ENCODE results near the gene TRIM29.

TRIM29 gene

GRCh38 chr11:120102050-120102863 lies 35.7 kb downstream of the TRIM29 start:
- Histone ChIP-seq H3K36me3 (ENCODE audit: control insufficient read depth in 1 of 2, insufficient read depth in 2 of 2, low read length in 2 of 2) (no peaks in the 10 kb centered on the region), H3K4me1 (ENCODE audit: control insufficient read depth in 1 of 2, insufficient read depth in 2 of 2, low read length in 2 of 2) (no peaks in the 10 kb centered on the region), H3K27me3 (ENCODE audit: low read depth, low read length) (no peaks in the 10 kb centered on the region), H3K9me3 (ENCODE audit: control insufficient read depth in 1 of 2, low read length in 2 of 2) (no peaks in the 10 kb centered on the region), H3K4me3 (ENCODE audit: low read depth in 1 of 2, low read length in 2 of 2) (no peak overlapping the region), H3K27ac (ENCODE audit: low read length) (no peak overlapping the region)

- no peaks in the 10 kb centered on the region for H3K36me3 ChIP-seq (ENCODE audit: control insufficient read depth in 1 of 2, insufficient read depth in 2 of 2, low read length in 2 of 2)
- no peaks in the 10 kb centered on the region for H3K9me3 ChIP-seq (ENCODE audit: control insufficient read depth in 1 of 2, low read length in 2 of 2)
- H3K27ac ChIP-seq (ENCODE audit: low read length): no peak overlapping the region
- H3K4me3 ChIP-seq (ENCODE audit: low read depth in 1 of 2, low read length in 2 of 2): no peak overlapping the region
- no peaks in the 10 kb centered on the region for H3K4me1 ChIP-seq (ENCODE audit: control insufficient read depth in 1 of 2, insufficient read depth in 2 of 2, low read length in 2 of 2)
- no peaks in the 10 kb centered on the region for H3K27me3 ChIP-seq (ENCODE audit: low read depth, low read length)
Measured at GRCh38 chr11:120098503-120099020, 39.4 kb downstream of the TRIM29 start.

- Histone ChIP-seq H3K4me1 (ENCODE audit: control insufficient read depth in 1 of 2, insufficient read depth in 2 of 2, low read length in 2 of 2) (no peaks in the 10 kb centered on the region), H3K27me3 (ENCODE audit: low read depth, low read length) (no peaks in the 10 kb centered on the region), H3K36me3 (ENCODE audit: control insufficient read depth in 1 of 2, insufficient read depth in 2 of 2, low read length in 2 of 2) (no peaks in the 10 kb centered on the region), H3K27ac (ENCODE audit: low read length) (no peak overlapping the region), H3K4me3 (ENCODE audit: low read depth in 1 of 2, low read length in 2 of 2) (no peak overlapping the region), H3K9me3 (ENCODE audit: control insufficient read depth in 1 of 2, low read length in 2 of 2) (no peaks in the 10 kb centered on the region)
Measured at GRCh38 chr11:120097721-120098385, 40.1 kb downstream of the TRIM29 start.

- H3K36me3 ChIP-seq (ENCODE audit: control insufficient read depth in 1 of 2, insufficient read depth in 2 of 2, low read length in 2 of 2): no peaks in the 10 kb centered on the region
- no peaks in the 10 kb centered on the region for H3K4me1 ChIP-seq (ENCODE audit: control insufficient read depth in 1 of 2, insufficient read depth in 2 of 2, low read length in 2 of 2)
- H3K27ac ChIP-seq (ENCODE audit: low read length): no peak overlapping the region
- H3K27me3 ChIP-seq (ENCODE audit: low read depth, low read length): no peaks in the 10 kb centered on the region
- H3K9me3 ChIP-seq (ENCODE audit: control insufficient read depth in 1 of 2, low read length in 2 of 2): no peaks in the 10 kb centered on the region
- H3K4me3 ChIP-seq (ENCODE audit: low read depth in 1 of 2, low read length in 2 of 2): no peak overlapping the region
Measured at GRCh38 chr11:120096369-120097191, 41.3 kb downstream of the TRIM29 start.

- Histone ChIP-seq H3K36me3 (ENCODE audit: control insufficient read depth in 1 of 2, insufficient read depth in 2 of 2, low read length in 2 of 2) (no peaks in the 10 kb centered on the region), H3K4me1 (ENCODE audit: control insufficient read depth in 1 of 2, insufficient read depth in 2 of 2, low read length in 2 of 2) (no peaks in the 10 kb centered on the region), H3K9me3 (ENCODE audit: control insufficient read depth in 1 of 2, low read length in 2 of 2) (no peaks in the 10 kb centered on the region), H3K4me3 (ENCODE audit: low read depth in 1 of 2, low read length in 2 of 2) (no peak overlapping the region), H3K27me3 (ENCODE audit: low read depth, low read length) (no peaks in the 10 kb centered on the region), H3K27ac (ENCODE audit: low read length) (no peak overlapping the region)
Measured at GRCh38 chr11:120095516-120095915, 42.4 kb downstream of the TRIM29 start.

- Histone ChIP-seq H3K27me3 (ENCODE audit: low read depth, low read length) (no peaks in the 10 kb centered on the region), H3K27ac (ENCODE audit: low read length) (no peak overlapping the region), H3K4me1 (ENCODE audit: control insufficient read depth in 1 of 2, insufficient read depth in 2 of 2, low read length in 2 of 2) (no peaks in the 10 kb centered on the region), H3K9me3 (ENCODE audit: control insufficient read depth in 1 of 2, low read length in 2 of 2) (no peaks in the 10 kb centered on the region), H3K4me3 (ENCODE audit: low read depth in 1 of 2, low read length in 2 of 2) (no peak overlapping the region), H3K36me3 (ENCODE audit: control insufficient read depth in 1 of 2, insufficient read depth in 2 of 2, low read length in 2 of 2) (no peaks in the 10 kb centered on the region)
Measured at GRCh38 chr11:120091701-120092100, 46.2 kb downstream of the TRIM29 start.

GRCh38 chr11:120091121-120091520 lies 46.8 kb downstream of the TRIM29 start:
- H3K4me1 ChIP-seq (ENCODE audit: control insufficient read depth in 1 of 2, insufficient read depth in 2 of 2, low read length in 2 of 2): no peaks in the 10 kb centered on the region
- H3K27ac ChIP-seq (ENCODE audit: low read length): no peak overlapping the region
- H3K9me3 ChIP-seq (ENCODE audit: control insufficient read depth in 1 of 2, low read length in 2 of 2): no peaks in the 10 kb centered on the region
- no peaks in the 10 kb centered on the region for H3K36me3 ChIP-seq (ENCODE audit: control insufficient read depth in 1 of 2, insufficient read depth in 2 of 2, low read length in 2 of 2)
- H3K4me3 ChIP-seq (ENCODE audit: low read depth in 1 of 2, low read length in 2 of 2): no peak overlapping the region
- no peaks in the 10 kb centered on the region for H3K27me3 ChIP-seq (ENCODE audit: low read depth, low read length)

DNA sequence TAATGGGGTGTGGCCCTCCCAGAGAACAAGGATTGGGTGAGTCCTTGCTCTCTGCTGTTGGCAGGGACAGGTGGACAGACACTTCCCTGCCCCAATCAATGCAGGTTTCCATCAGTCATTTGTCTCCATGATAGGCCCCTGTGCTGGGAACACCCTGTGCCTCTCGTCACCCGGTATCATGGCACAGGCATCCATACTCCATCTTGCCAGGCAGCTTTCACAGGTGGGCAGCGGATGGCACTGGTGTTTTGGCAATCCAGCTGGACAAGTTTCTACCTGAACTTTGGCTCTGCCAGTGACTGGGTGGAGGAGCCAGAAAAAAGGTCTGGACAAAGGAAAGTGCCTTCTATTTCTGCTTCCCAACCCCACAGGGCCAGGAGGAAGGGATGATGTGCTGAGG lies 47.5 kb downstream of the TRIM29 start:
- no peak overlapping the region for H3K4me3 ChIP-seq (ENCODE audit: low read depth in 1 of 2, low read length in 2 of 2)
- no peaks in the 10 kb centered on the region for H3K4me1 ChIP-seq (ENCODE audit: control insufficient read depth in 1 of 2, insufficient read depth in 2 of 2, low read length in 2 of 2)
- H3K27me3 ChIP-seq (ENCODE audit: low read depth, low read length): no peaks in the 10 kb centered on the region
- H3K27ac ChIP-seq (ENCODE audit: low read length): no peak overlapping the region
- H3K9me3 ChIP-seq (ENCODE audit: control insufficient read depth in 1 of 2, low read length in 2 of 2): no peaks in the 10 kb centered on the region
- H3K36me3 ChIP-seq (ENCODE audit: control insufficient read depth in 1 of 2, insufficient read depth in 2 of 2, low read length in 2 of 2): no peaks in the 10 kb centered on the region

GRCh38 chr11:120089036-120090001 lies 48.6 kb downstream of the TRIM29 start:
- Histone ChIP-seq H3K9me3 (ENCODE audit: control insufficient read depth in 1 of 2, low read length in 2 of 2) (no peaks in the 10 kb centered on the region), H3K36me3 (ENCODE audit: control insufficient read depth in 1 of 2, insufficient read depth in 2 of 2, low read length in 2 of 2) (no peaks in the 10 kb centered on the region), H3K27ac (ENCODE audit: low read length) (no peak overlapping the region), H3K4me1 (ENCODE audit: control insufficient read depth in 1 of 2, insufficient read depth in 2 of 2, low read length in 2 of 2) (no peaks in the 10 kb centered on the region), H3K4me3 (ENCODE audit: low read depth in 1 of 2, low read length in 2 of 2) (no peak overlapping the region), H3K27me3 (ENCODE audit: low read depth, low read length) (no peaks in the 10 kb centered on the region)

DNA sequence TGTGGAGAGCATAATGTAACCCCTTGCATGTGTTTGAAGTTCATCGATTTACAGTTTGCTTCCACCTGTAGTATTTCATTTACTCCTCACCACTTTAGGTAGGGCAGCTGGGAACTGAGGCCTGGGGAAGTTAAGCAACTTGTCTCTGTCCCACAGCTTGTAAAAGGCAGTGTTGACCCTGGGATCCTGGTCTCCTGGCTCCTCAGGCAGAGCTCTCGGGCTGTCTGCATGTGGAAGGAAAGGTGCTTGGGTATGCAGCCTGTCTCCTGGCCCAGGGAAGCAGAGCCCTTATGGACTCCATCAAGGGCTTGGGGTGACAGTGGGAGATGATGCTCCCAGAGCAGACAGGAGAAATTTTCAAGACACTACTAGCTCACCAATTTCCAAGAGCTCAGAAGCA lies 49.9 kb downstream of the TRIM29 start:
- no peaks in the 10 kb centered on the region for H3K4me1 ChIP-seq (ENCODE audit: control insufficient read depth in 1 of 2, insufficient read depth in 2 of 2, low read length in 2 of 2)
- no peak overlapping the region for H3K27ac ChIP-seq (ENCODE audit: low read length)
- H3K4me3 ChIP-seq (ENCODE audit: low read depth in 1 of 2, low read length in 2 of 2): no peak overlapping the region
- no peaks in the 10 kb centered on the region for H3K27me3 ChIP-seq (ENCODE audit: low read depth, low read length)
- H3K36me3 ChIP-seq (ENCODE audit: control insufficient read depth in 1 of 2, insufficient read depth in 2 of 2, low read length in 2 of 2): no peaks in the 10 kb centered on the region
- no peaks in the 10 kb centered on the region for H3K9me3 ChIP-seq (ENCODE audit: control insufficient read depth in 1 of 2, low read length in 2 of 2)
